Astrocyte (in vitro differentiated cells and primary cell): ENCODE results near the gene SULF2. TPM values are rescaled to one million over a fixed set of nuclear protein-coding genes. Genes with fewer than 3 reads are reported as not detected.

Source experiments
- DNase-seq: peaks from one replicate; pipeline ENCODE4 v3.0.0-alpha.2; 2010; ENCODE audit warnings: low read depth
- FAIRE-seq: peaks from 2 replicates; lab custom pipeline; 2011; peaks lifted over from hg19 to GRCh38; lab: Jason Lieb, UNC
- H2AFZ ChIP-seq: 2 replicates; pipeline ENCODE4 v1.6.0; 2012; ENCODE audit warnings: low read depth, low read length, inconsistent platforms
- H3K27ac ChIP-seq: 2 replicates; pipeline ENCODE4 v1.5.1; 2011; ENCODE audit warnings: low read depth, low read length, inconsistent platforms
- H3K27me3 ChIP-seq: 2 replicates; pipeline ENCODE4 v1.6.0; 2011; ENCODE audit warnings: low read length, inconsistent platforms; ENCODE audit not compliant: insufficient read depth
- H3K36me3 ChIP-seq: 2 replicates; pipeline ENCODE4 v1.5.1; 2011; ENCODE audit warnings: low read length, inconsistent platforms; ENCODE audit not compliant: insufficient read depth
- H3K4me1 ChIP-seq: 2 replicates; pipeline ENCODE4 v1.5.1; 2011; ENCODE audit warnings: low read length, inconsistent platforms; ENCODE audit not compliant: insufficient read depth
- H3K4me2 ChIP-seq: 2 replicates; pipeline ENCODE4 v1.6.0; 2012; ENCODE audit warnings: low read length, inconsistent platforms
- H3K4me3 ChIP-seq: 2 replicates; pipeline ENCODE4 v1.5.1; 2011; ENCODE audit warnings: low read depth, mild to moderate bottlenecking, low read length, inconsistent platforms; ENCODE audit not compliant: insufficient read depth
- H3K79me2 ChIP-seq: 2 replicates; pipeline ENCODE4 v1.6.0; 2012; ENCODE audit warnings: mild to moderate bottlenecking, low read length, inconsistent platforms; ENCODE audit not compliant: insufficient read depth
- H3K9ac ChIP-seq: 2 replicates; pipeline ENCODE4 v1.6.0; 2012; ENCODE audit warnings: mild to moderate bottlenecking, low read length, inconsistent platforms
- H3K9me3 ChIP-seq: 2 replicates; pipeline ENCODE4 v1.5.1; 2012; ENCODE audit warnings: low read depth, mild to moderate bottlenecking, low read length, inconsistent platforms; ENCODE audit not compliant: insufficient read depth
- H4K20me1 ChIP-seq: 2 replicates; pipeline ENCODE4 v1.6.0; 2012; ENCODE audit warnings: low read length, inconsistent platforms; ENCODE audit not compliant: insufficient read depth
- H3K27ac Mint-ChIP-seq: one replicate; pipeline ENCODE4 v1.8.0; 2021; ENCODE audit warnings: mild to moderate bottlenecking, mixed read lengths; ENCODE audit not compliant: unreplicated experiment
- H3K27me3 Mint-ChIP-seq: one replicate; pipeline ENCODE4 v1.8.0; 2021; ENCODE audit warnings: low read depth, mixed read lengths; ENCODE audit not compliant: unreplicated experiment
- H3K36me3 Mint-ChIP-seq: one replicate; pipeline ENCODE4 v1.8.0; 2021; ENCODE audit warnings: low read depth, mixed read lengths; ENCODE audit not compliant: unreplicated experiment
- H3K4me1 Mint-ChIP-seq: one replicate; pipeline ENCODE4 v1.8.0; 2021; ENCODE audit warnings: low read depth, mixed read lengths; ENCODE audit not compliant: unreplicated experiment
- H3K4me3 Mint-ChIP-seq: one replicate; pipeline ENCODE4 v1.8.0; 2021; ENCODE audit warnings: mild to moderate bottlenecking, moderate library complexity, mixed read lengths; ENCODE audit not compliant: unreplicated experiment
- H3K9me3 Mint-ChIP-seq: one replicate; pipeline ENCODE4 v1.8.0; 2021; ENCODE audit warnings: mild to moderate bottlenecking, mixed read lengths; ENCODE audit not compliant: unreplicated experiment
- EZH2 ChIP-seq: IDR thresholded peaks from 2 replicates; pipeline ENCODE4 v1.6.1; 2012; ENCODE audit warnings: mild to moderate bottlenecking, low read length, inconsistent platforms; ENCODE audit not compliant: insufficient read depth
- total RNA-seq: library from RNA; stranded (reverse); gene quantifications from 2 replicates; pipeline ENCODE4 v1.2.1, GENCODE V29; 2021
- TF ChIP-seq, protein P1 (sequence below): IDR thresholded peaks from 2 replicates; pipeline ENCODE4 v1.5.1; 2011; ENCODE audit warnings: low read depth, mild to moderate bottlenecking, inconsistent platforms, low read length, moderate library complexity; ENCODE audit not compliant: insufficient read depth

The SULF2 gene
- total RNA-seq, 1 donor from 2014 or later: 139 TPM

- Histone ChIP-seq H3K4me2 (no peak overlapping the region), H4K20me1 (no peaks in the 10 kb centered on the region), H3K79me2 (no peaks in the 10 kb centered on the region), H3K27ac (no peak overlapping the region), H3K36me3 (no peaks in the 10 kb centered on the region), H3K4me1 (no peaks in the 10 kb centered on the region), H3K9ac (no peak overlapping the region), H3K27me3 (peaks cover 32% of the 10 kb centered on the region), H3K4me3 (no peak overlapping the region), H3K9me3 (no peaks in the 10 kb centered on the region), H2AFZ (no peak overlapping the region)
- Mint-ChIP-seq H3K27ac (no peak overlapping the region), H3K4me1 (peaks cover 2% of the 10 kb centered on the region), H3K27me3 (peaks cover 50% of the 10 kb centered on the region), H3K9me3 (peaks cover 14% of the 10 kb centered on the region), H3K36me3 (no peaks in the 10 kb centered on the region), H3K4me3 (no peak overlapping the region)
- no peak for DNase-seq
- TF ChIP-seq, protein P1, sequence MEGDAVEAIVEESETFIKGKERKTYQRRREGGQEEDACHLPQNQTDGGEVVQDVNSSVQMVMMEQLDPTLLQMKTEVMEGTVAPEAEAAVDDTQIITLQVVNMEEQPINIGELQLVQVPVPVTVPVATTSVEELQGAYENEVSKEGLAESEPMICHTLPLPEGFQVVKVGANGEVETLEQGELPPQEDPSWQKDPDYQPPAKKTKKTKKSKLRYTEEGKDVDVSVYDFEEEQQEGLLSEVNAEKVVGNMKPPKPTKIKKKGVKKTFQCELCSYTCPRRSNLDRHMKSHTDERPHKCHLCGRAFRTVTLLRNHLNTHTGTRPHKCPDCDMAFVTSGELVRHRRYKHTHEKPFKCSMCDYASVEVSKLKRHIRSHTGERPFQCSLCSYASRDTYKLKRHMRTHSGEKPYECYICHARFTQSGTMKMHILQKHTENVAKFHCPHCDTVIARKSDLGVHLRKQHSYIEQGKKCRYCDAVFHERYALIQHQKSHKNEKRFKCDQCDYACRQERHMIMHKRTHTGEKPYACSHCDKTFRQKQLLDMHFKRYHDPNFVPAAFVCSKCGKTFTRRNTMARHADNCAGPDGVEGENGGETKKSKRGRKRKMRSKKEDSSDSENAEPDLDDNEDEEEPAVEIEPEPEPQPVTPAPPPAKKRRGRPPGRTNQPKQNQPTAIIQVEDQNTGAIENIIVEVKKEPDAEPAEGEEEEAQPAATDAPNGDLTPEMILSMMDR: no peak
- no peak for TF ChIP-seq EZH2
- FAIRE-seq: no peak
Observed at GRCh38 chr20:47810721-47811347, 25.6 kb upstream of the SULF2 start.

- Histone ChIP-seq H3K9ac (no peak overlapping the region), H3K27ac (no peak overlapping the region), H3K36me3 (no peaks in the 10 kb centered on the region), H3K4me3 (no peak overlapping the region), H2AFZ (no peak overlapping the region), H3K9me3 (no peaks in the 10 kb centered on the region), H3K79me2 (no peaks in the 10 kb centered on the region), H3K4me2 (no peak overlapping the region), H3K4me1 (no peaks in the 10 kb centered on the region), H3K27me3 (peaks cover 25% of the 10 kb centered on the region), H4K20me1 (no peaks in the 10 kb centered on the region)
- no peak overlapping the region for H3K27ac Mint-ChIP-seq
- H3K27me3 Mint-ChIP-seq: peaks cover 50% of the 10 kb centered on the region
- FAIRE-seq: no peak
- no peak for DNase-seq
- H3K4me1 Mint-ChIP-seq: peaks cover 2% of the 10 kb centered on the region
- peaks cover 14% of the 10 kb centered on the region for H3K9me3 Mint-ChIP-seq
- no peak overlapping the region for H3K4me3 Mint-ChIP-seq
- TF ChIP-seq EZH2: no peak
- TF ChIP-seq, protein P1: no peak
- H3K36me3 Mint-ChIP-seq: no peaks in the 10 kb centered on the region
Observed at GRCh38 chr20:47810116-47810677, 24.9 kb upstream of the SULF2 start.
